H7 (cell line): ENCODE data around the gene KCNK17. TPM values are rescaled to one million over a fixed set of nuclear protein-coding genes. Genes with fewer than 3 reads are reported as not detected.
A peak's percentile ranks its signal among the peaks of the same experiment; 100 is the strongest.

Source experiments
- DNase-seq: peaks from one replicate; pipeline ENCODE4 v3.0.0; 2012
- H3K27me3 ChIP-seq: 2 replicates; pipeline ENCODE4 v1.6.0; 2011; ENCODE audit warnings: mild to moderate bottlenecking, low read length; ENCODE audit not compliant: control insufficient read depth, insufficient read depth
- H3K36me3 ChIP-seq: replicated peaks from 2 replicates; pipeline ENCODE4 v1.5.1; 2011; ENCODE audit warnings: low read length; ENCODE audit not compliant: control insufficient read depth, insufficient read depth
- H3K4me3 ChIP-seq: 2 replicates; pipeline ENCODE4 v1.5.1; 2011; ENCODE audit warnings: low read depth, mild to moderate bottlenecking, control low read depth, low read length, moderate library complexity; ENCODE audit not compliant: insufficient read depth
- total RNA-seq: library from RNA; depleted of rRNA; stranded (reverse); fragments of >200 nt; shearing (Covaris generic); gene quantifications from 2 replicates; pipeline ENCODE4 v1.2.3, GENCODE V29; 2014

Gene KCNK17
- total RNA-seq, 1 experiment from 2014 or later: 1.4 TPM

DNA sequence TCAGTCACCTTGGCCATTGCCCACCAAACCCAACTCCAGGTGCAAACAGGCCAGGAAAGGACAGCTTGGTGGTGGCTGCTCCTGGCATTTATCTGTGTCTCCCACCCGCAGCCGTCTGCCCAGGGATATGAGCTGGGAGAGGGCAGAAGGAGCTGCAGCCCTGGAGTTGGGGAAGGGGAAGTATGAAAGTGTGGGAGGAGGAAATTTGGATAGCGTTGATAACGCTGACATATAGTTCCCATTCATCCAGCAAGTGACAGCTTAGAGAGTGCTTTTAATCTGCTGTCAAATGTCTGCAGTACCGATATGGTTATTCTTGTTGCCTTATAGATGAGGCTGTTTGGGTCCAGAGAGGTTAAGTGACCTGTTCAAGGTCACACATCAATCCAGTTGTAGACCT is 7.5 kb upstream of the KCNK17 start:
- no peak for DNase-seq
- H3K27me3 ChIP-seq: peaks cover under 1% of the 10 kb centered on the region; the same call in 1 of the 2 replicates
- H3K4me3 ChIP-seq: no peak overlapping the region
- H3K36me3 ChIP-seq: no peaks in the 10 kb centered on the region

DNA sequence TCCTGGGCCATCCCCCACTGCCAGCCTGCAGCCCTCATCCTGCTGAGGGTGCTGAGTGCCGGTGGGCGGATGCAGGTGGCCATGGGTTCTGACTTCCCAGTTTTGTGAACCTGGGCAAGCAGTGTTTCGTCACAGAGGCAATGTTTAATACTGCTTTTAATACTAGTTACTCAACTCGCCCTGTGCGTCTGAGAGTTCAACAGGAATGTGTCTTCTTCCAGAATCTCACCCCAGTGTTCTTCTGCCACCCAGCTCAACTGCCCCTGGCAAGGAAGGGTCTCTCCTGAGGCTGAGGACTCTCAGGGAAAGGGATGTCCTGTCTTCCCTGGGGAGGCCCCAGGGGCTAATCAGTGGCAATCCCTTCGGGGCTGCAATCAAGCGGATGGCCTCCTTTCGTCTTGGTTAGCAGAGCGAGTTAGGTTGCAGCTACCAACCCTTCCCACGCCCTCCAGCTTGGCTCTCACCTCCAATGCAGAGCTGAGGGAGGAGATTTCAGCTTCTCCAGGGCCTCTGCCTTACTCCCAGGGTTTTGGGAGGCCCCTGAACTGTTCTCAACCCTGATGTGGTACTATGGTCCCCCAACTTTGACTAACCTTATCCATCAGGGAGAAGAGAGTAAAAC is 6.3 kb upstream of the KCNK17 start:
- no peak for DNase-seq
- Histone ChIP-seq H3K4me3 (no peak overlapping the region), H3K36me3 (no peaks in the 10 kb centered on the region), H3K27me3 (peaks cover 10% of the 10 kb centered on the region)

DNA sequence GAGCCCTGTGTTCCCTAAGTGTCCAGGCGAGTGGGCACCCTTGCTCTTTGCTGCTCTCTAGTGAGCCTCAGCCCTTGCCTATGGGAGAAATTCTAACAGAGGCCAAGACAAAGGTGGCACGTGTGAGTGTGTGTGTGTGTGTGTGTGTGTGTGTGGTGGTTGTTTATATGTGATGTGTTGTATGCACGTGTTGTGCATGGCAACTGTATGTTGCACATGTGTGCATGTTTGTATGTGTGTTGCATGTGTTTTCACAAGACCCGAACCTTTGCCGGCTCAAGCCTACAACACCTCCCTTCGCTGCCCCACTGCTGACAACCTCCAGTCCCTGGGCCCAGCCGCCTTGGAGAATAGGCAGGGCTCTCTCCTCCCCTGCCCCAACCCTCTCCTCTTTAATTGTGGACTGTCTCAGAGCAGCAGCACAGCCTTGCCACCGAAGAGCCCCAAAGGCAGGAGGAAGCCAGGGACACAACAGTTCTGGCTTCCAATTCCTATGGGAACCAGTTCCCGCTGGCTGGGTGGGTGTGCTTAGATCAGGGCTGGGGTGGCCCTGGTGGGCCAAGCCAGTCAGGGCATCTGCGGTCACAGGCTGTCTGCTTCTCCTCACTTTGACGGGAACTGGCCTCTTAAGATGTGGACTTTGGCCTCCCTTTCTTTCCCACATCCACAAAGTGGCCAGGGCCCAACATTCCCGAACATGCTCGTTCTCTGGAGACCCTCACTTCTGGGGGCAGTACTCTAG is 5.6 kb upstream of the KCNK17 start:
- no peak for DNase-seq
- Histone ChIP-seq H3K36me3 (no peaks in the 10 kb centered on the region), H3K27me3 (peaks cover 17% of the 10 kb centered on the region), H3K4me3 (no peak overlapping the region)

DNA sequence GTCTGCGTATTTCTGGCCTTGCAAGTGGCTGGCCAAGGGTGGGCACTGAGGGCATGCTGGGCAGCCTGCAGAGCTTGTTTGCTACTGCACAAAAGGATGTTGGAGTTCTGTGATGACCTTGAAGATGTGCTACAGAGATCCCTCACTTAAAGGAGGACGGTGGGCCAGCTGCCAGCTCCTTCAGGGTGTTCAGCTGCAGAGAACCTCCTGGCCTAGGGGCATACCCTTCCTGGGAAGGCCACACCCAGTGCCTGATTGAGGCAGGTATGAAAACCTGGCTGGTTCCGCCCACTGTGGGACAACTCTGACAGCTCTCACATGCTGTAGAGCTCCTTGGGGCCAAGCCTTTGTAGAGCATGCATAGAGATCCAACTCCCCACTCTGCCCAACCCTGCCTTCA is 3.0 kb upstream of the KCNK17 start:
- Histone ChIP-seq H3K4me3 (no peak overlapping the region), H3K36me3 (no peaks in the 10 kb centered on the region), H3K27me3 (peaks cover 42% of the 10 kb centered on the region)
- DNase-seq: no peak

DNA sequence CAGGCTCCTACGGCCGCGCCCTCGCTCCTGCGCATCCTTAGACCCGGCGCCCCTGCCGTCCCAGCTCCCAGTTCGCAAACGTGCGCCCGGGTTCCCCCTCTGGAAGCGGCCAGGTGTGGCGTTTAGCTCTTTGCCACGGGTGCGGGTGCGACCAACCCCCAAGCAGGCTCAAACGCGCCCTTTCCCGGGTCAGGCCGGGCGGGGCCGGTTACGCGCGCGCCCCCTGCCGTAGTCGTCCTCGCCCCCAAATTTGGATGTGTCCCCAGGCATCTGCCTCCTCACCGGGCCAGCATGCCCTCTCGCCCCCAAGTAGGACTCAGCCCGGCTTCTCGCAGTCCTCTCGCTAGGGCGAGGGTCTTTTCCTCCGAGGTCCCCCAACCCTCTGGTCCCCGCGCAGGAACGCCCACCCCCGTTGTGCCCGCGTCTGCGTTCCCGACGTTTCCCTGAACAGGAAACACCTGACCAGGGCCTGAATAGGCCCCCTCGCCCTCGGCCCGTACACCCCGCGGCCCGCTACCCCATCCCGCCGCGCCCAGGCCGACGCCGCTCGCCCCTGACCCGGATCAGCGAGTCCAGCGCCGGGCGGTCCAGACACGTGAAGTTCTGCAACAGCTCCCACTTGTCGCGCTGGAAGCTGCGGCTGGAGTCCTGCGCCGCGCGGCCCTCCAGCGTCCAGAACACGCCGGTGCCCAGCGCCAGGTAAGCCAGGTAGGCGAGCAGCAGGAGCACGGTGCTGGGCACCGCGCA is 520 bp downstream of the KCNK17 start:
- Histone ChIP-seq H3K4me3 (peak overlapping the region; percentile 54), H3K27me3 (peaks cover 51% of the 10 kb centered on the region), H3K36me3 (no peaks in the 10 kb centered on the region)
- peak; percentile 91 for DNase-seq

DNA sequence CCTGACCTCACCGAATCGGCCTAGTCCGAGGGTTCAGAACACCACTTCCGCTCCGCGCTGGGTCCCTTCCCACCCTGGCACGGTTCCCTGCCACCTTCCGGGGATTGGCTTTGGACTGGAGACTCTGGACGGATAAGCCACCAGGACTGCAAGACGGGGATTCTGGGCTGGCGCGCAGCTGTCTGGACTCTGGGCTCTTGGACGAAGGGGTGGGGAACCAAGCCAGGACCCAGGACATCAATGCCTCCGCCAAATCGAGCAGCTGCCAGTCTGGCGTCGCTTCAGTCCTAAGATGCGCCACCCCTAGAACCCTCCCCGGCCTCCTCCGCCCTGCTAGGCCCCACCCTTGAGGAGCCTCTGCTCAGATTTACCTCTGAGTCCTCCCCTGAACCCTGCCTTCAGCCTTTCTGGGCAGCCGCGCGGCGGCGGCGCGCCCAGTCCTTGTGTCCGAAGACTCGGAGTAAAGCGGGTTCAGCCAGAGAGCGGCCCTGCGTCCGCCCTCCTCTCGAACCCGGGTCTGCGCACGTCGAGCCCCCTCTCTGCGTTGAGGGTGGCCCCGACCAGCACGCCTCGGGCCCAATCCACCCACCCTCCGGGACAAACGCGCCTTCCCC is 1.2 kb downstream of the KCNK17 start:
- Histone ChIP-seq H3K36me3 (no peaks in the 10 kb centered on the region), H3K27me3 (peaks cover 51% of the 10 kb centered on the region), H3K4me3 (peak overlapping the region; percentile 54)
- no peak for DNase-seq

DNA sequence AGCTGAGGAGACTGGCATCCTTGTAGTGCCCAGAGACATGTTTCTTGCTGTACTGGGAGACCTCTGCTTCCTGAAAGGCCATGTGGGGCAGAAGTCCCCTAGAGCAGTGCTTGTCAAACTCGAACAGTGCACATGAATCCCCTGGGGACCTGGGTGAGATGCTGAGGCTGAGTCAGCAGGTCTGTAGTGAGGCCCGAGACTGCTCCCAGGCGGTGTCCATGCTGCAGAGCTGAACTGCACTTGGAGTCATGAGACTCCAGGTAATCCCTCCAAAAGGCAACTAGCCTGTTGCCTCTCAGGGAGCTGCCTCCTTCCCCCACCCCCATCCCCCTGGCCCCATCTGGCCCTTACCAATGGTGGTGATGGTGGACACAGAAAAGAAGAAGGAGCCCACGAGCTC is 3.7 kb downstream of the KCNK17 start:
- Histone ChIP-seq H3K27me3 (peaks cover 41% of the 10 kb centered on the region), H3K36me3 (no peaks in the 10 kb centered on the region), H3K4me3 (no peak overlapping the region)
- DNase-seq: no peak

DNA sequence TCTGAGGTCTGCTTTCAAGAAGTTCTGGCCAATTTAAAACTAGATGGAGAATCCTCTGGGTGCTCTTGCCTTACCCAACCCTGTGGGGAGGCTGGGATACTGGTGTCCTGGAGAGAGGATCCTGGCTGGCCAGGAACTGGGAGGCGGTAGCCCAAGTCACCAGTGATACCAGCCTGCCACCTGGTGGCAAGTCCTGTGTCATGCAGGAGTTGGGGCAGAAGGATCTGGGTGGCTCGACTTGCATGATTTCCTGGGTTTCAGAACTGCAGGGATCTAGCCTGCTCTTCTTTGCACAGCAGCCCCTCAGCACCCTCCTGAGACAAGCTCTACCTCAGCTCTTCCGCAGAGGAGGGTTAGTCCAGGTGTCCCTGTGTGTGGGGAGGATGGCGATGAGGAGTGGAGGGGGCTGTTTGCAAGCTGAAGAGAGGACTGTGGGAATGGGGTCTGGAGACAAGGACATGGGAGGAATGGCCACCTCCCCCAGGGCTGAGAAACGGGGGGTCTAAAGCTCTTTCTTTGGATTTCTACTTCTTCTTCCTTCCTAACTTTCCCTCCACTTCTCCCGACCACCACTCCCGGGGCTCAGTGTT is 4.2 kb downstream of the KCNK17 start:
- peak; percentile 92 for DNase-seq
- Histone ChIP-seq H3K36me3 (no peaks in the 10 kb centered on the region), H3K27me3 (peaks cover 36% of the 10 kb centered on the region), H3K4me3 (no peak overlapping the region)

DNA sequence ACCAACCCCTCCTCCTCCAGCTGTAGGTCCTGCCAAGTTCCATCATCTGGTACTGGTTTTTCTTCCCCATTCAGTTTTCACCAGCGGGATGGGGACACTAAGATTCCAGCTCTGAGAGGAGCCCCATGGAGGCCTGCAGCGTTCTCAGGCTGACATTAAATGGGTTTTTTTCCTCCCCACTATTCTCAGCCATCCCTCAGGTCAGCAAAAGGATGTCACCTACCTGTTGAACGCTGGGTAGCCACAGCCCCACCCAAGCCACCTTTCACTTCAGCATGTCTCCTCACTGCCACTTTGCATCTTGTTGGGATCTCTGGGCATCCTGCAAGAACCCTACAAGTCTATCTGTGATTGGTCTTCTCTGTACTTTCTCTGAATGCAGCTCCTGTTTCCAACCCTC is 6.8 kb downstream of the KCNK17 start:
- Histone ChIP-seq H3K36me3 (no peaks in the 10 kb centered on the region), H3K4me3 (no peak overlapping the region), H3K27me3 (peaks cover 11% of the 10 kb centered on the region)
- no peak for DNase-seq

DNA sequence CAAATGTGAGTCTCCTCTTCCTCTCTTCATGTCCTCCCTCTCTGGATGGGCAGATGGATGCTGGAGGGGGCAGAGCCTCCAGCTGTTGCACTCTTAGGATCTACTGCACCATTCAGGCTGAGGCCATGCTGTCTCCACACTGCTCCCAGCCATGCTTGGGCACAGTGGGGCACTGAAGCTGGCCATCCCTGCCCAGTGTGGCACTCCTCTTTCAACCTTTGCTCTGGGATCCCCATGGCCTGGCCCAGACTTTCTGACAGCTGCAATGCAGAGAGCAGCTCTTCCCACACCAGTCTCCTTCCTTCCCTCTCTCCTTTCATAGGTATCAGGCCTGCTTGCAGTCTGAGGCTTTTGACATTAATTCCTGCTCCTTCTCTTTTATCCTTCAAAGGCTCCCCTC is 9.3 kb downstream of the KCNK17 start:
- Histone ChIP-seq H3K4me3 (no peak overlapping the region), H3K27me3 (no peaks in the 10 kb centered on the region), H3K36me3 (no peaks in the 10 kb centered on the region)
- no peak for DNase-seq

DNA sequence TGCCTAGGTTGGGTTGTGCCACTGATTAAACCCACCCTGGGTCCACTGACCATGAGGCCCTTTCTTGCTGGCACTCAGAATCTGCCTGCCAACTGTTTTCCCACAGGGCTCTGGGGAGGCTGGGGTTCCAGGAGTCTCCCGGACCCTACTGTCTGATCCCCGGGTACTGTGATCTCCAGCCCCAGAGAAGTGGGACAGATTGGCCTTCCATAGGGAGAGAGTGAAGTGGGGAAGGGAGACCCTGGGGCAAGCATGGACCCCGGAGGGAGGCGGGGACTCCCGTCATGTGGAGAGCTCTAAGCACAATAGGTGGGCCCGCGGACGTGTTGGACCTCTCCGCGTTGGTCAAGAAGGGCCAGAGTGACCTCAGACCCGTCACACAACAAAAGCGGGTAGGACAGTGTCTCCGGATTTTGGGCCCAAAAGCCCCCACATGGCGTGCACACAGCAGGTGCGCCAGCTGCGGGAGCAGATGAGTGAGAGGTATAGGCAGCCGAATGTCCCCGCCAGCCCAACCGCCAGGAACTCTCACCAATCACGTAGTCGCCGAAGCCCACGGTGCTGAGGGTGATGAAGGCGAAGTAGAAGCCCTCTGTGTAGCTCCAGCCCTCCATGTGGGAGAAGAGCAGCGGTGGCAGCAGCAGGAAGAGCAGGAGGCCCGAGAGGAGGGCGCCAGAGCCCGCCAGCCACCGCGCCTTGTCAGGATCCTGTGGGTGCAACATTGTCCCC is 10.6 kb downstream of the KCNK17 start:
- no peak for DNase-seq
- no peaks in the 10 kb centered on the region for H3K27me3 ChIP-seq
- no peak overlapping the region for H3K4me3 ChIP-seq
- no peaks in the 10 kb centered on the region for H3K36me3 ChIP-seq

DNA sequence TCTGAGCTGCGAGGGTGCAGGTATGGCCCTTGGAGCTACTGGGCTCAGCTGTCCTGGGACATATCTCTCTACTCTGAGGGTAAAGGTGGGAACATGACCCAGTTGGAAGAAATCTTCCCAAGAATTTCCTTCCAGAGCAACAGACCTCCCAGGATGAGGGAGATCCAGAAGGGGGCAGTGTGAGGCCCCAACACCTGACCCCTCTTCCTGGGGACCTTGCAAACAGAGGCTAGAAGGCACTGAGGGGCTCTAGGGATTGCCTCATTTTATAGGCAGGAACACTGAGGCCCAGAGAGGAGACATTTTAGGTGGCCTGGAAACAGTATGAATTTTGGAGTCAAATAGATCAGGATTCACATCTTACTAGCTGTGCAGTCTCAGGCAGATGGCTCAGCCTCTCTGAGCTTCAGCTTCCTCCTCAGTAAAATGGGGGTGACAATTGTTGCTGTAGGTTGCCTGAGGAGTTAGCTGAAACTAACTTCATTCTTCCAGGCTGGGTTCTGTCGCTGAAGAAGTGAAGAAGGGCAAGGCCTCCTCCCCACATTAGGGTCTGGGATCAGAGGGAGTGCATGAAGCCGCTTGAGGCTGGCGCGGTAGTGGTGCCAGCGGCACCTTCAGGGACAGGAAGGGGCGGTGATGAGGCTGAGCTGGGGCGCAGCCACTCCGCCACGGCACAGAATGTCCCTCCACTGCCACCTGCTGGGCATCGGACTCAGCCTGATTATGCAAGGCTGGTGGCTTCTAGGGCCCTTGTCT is 11.4 kb downstream of the KCNK17 start:
- Histone ChIP-seq H3K27me3 (no peaks in the 10 kb centered on the region), H3K36me3 (no peaks in the 10 kb centered on the region), H3K4me3 (no peak overlapping the region)
- peak; percentile 96 for DNase-seq

DNA sequence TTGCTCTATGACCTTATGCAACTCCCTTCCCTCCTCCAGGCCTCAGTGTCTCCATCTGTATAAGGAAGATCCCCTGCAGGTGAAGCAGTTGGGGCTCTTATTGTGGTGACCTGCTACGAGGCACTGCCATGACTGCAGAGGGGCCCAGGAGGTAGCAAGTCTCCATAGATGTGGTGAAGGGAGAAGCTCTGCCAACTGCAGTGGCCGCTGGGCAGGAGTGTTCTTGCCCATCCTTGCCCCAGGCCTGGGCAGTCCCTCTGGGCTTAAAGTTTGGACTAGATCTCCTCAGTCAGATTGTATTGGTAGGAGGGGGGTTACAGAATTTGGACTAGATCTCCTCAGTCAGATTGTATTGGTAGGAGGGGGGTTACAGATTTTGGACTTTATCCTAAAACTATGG is 12.2 kb downstream of the KCNK17 start:
- Histone ChIP-seq H3K27me3 (no peaks in the 10 kb centered on the region), H3K36me3 (no peaks in the 10 kb centered on the region), H3K4me3 (no peak overlapping the region)
- no peak for DNase-seq
